ENCODE data around the gene ADGRL3.

Gene ADGRL3

GRCh38 chr4:61605984-61606383 is 405.9 kb downstream of the ADGRL3 start:
- Histone ChIP-seq H3K36me3 (ENCODE audit: control insufficient read depth in 2 of 2, insufficient read depth in 1 of 2, low read length in 2 of 2) (no peaks in the 10 kb centered on the region), H3K27ac (ENCODE audit: extremely low read depth, low read depth, low read length) (no peak overlapping the region), H3K4me3 (ENCODE audit: low read depth, low read length) (no peak overlapping the region), H3K9me3 (ENCODE audit: control insufficient read depth, insufficient read depth, low read depth, low read length) (no peaks in the 10 kb centered on the region), H3K4me1 (ENCODE audit: control insufficient read depth, insufficient read depth, low read length) (no peaks in the 10 kb centered on the region)
- no peak for TF ChIP-seq ZNF114 (tag by site-specific recombination; IDR thresholded peaks at IDR 0.05)
- no peak for TF ChIP-seq RBAK (tag by site-specific recombination; IDR thresholded peaks at IDR 0.05)
- no peak for TF ChIP-seq ZNF18 (tag by site-specific recombination; IDR thresholded peaks at IDR 0.05)
- no peak for TF ChIP-seq ZFP37 (tag by site-specific recombination; IDR thresholded peaks at IDR 0.05)
- no peak for TF ChIP-seq ZNF433 (tag by site-specific recombination; IDR thresholded peaks at IDR 0.05; ENCODE audit: low read depth)
- TF ChIP-seq ZNF596 (tag by site-specific recombination; IDR thresholded peaks at IDR 0.05) = no peak
- no peak for TF ChIP-seq ZSCAN30 (tag by site-specific recombination; IDR thresholded peaks at IDR 0.05)
- TF ChIP-seq OVOL3 (tag by site-specific recombination; IDR thresholded peaks at IDR 0.05) = no peak
- no peak for TF ChIP-seq YY1 (tag by site-specific recombination; IDR thresholded peaks at IDR 0.05)
- no peak for TF ChIP-seq FEZF1 (tag by site-specific recombination; IDR thresholded peaks at IDR 0.05)
- no peak for TF ChIP-seq ZNF37A (tag by site-specific recombination; IDR thresholded peaks at IDR 0.05)
- no peak for TF ChIP-seq ZBTB17 (tag by site-specific recombination; IDR thresholded peaks at IDR 0.05)
- TF ChIP-seq ZBTB6 (tag by site-specific recombination; IDR thresholded peaks at IDR 0.05) = no peak
- no peak for TF ChIP-seq ZNF175 (tag by site-specific recombination; IDR thresholded peaks at IDR 0.05)
- no peak for TF ChIP-seq ZNF707 (tag by site-specific recombination; IDR thresholded peaks at IDR 0.05)
- no peak for TF ChIP-seq ZNF658 (tag by site-specific recombination; IDR thresholded peaks at IDR 0.05)
- TF ChIP-seq PBX3 (CRISPR knock-in tag; IDR thresholded peaks at IDR 0.05) = no peak
- no peak for TF ChIP-seq ZNF600 (tag by site-specific recombination; IDR thresholded peaks at IDR 0.05)
- ChIA-PET CTCF (no interaction called here), POLR2A (no interaction called here)

GRCh38 chr4:61614231-61614630 is 414.1 kb downstream of the ADGRL3 start:
- Histone ChIP-seq H3K9me3 (ENCODE audit: control insufficient read depth, insufficient read depth, low read depth, low read length) (no peaks in the 10 kb centered on the region), H3K4me1 (ENCODE audit: control insufficient read depth, insufficient read depth, low read length) (no peaks in the 10 kb centered on the region), H3K27ac (ENCODE audit: extremely low read depth, low read depth, low read length) (no peak overlapping the region), H3K36me3 (ENCODE audit: control insufficient read depth in 2 of 2, insufficient read depth in 1 of 2, low read length in 2 of 2) (no peaks in the 10 kb centered on the region), H3K4me3 (ENCODE audit: low read depth, low read length) (no peak overlapping the region)
- no peak for TF ChIP-seq PRDM6 (tag by site-specific recombination; IDR thresholded peaks at IDR 0.05)
- TF ChIP-seq KLF7 (tag by site-specific recombination; IDR thresholded peaks at IDR 0.05; ENCODE audit: borderline replicate concordance) = no peak
- TF ChIP-seq PRDM1 (tag by site-specific recombination; IDR thresholded peaks at IDR 0.05) = no peak
- no peak for TF ChIP-seq MEIS1 (CRISPR knock-in tag; IDR thresholded peaks at IDR 0.05; ENCODE audit: borderline replicate concordance)
- no peak for TF ChIP-seq ZNF624 (tag by site-specific recombination; IDR thresholded peaks at IDR 0.05)
- no peak for TF ChIP-seq PBX3 (CRISPR knock-in tag; IDR thresholded peaks at IDR 0.05)
- TF ChIP-seq ZNF560 (tag by site-specific recombination; IDR thresholded peaks at IDR 0.05; ENCODE audit: borderline replicate concordance) = no peak
- no peak for TF ChIP-seq ZNF394 (tag by site-specific recombination; IDR thresholded peaks at IDR 0.05; ENCODE audit: borderline replicate concordance)
- TF ChIP-seq ZNF521 (tag by site-specific recombination; IDR thresholded peaks at IDR 0.05) = no peak
- TF ChIP-seq TRIM28 (IDR thresholded peaks at IDR 0.05; ENCODE audit: borderline replicate concordance, low read length) = no peak
- TF ChIP-seq ZBTB10 (tag by site-specific recombination; IDR thresholded peaks at IDR 0.05) = no peak
- ChIA-PET POLR2A (no interaction called here), CTCF (no interaction called here)

Measured in HEK293 (cell line).